ENCODE results near the gene ARRDC2. TPM values are rescaled to one million over a fixed set of nuclear protein-coding genes. Genes with fewer than 3 reads are reported as not detected.
"Not testable (repeated sequence)": the region's sequence is repeated elsewhere in the genome, so short reads cannot be mapped to it uniquely, and the experiment has no call there.

ARRDC2 gene
- total RNA-seq, 2 experiments from 2014 or later, result 35.3 to 45.2 TPM

GRCh38 chr19:17998827-17999150 is 9.2 kb upstream of the ARRDC2 start:
- Mint-ChIP-seq H3K36me3 (no peaks in the 10 kb centered on the region), H3K4me3 (no peak overlapping the region), H3K27ac (no peak overlapping the region), H3K9me3 (ENCODE audit: low read depth) (no peaks in the 10 kb centered on the region), H3K4me1 (peaks cover 26% of the 10 kb centered on the region), H3K27me3 (peaks cover 5% of the 10 kb centered on the region)
- ATAC-seq, result no peak
- no peak for DNase-seq
- CTCF ChIA-PET, result interaction anchor here (1.2 to 12.0 kb wide), 6 partner anchors 52 to 139 kb away, joined by 3 to 301 read pairs (median 14); partner anchors contain the start of genes CCDC124, RPL18A and SLC5A5

DNA sequence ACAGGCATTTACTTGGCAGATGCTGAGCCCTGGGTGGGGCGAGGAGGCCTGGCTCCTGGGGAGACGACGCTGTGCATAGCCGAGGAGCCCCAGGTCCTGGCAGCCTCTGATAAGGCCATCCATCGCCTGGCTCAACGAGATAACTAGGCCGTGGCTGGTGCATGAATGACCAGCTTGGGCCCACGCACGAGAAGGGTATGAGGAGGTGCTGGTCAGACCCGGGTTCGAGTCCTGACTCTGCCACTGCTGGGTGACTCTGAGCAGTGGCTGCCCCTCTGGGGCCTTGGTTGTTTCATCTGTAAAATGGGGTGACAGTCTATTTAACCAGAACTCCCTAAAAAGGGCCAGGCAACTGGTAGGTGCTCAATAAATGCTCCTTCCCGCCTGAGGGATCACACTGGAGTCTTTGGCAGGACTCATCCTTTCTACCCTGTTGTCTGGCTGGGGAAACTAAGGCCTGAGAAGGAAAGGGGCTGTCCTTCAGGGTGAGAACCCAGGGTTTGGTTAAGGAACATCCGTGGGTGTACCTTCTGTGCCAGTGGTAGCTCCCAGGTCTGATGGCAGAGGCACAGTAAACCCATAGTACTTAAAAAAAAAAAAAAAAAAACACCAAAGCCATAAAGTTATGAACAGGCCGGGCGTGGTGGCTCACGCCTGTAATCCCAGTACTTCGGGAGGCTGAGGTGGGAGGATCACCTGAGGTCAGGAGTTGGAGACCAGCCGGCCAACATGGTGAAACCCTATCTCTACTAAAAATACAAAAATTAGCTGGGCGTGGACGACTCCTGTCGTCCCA is 8.1 kb upstream of the ARRDC2 start:
- peaks cover 26% of the 10 kb centered on the region for H3K4me1 Mint-ChIP-seq
- no peaks in the 10 kb centered on the region for H3K9me3 Mint-ChIP-seq (ENCODE audit: low read depth)
- DNase-seq (no peak), ATAC-seq (no peak)
- peaks cover under 1% of the 10 kb centered on the region for H3K27me3 Mint-ChIP-seq
- H3K27ac Mint-ChIP-seq, result peak overlapping the region; percentile 99
- H3K4me3 Mint-ChIP-seq, result peak overlapping the region; percentile 79
- H3K36me3 Mint-ChIP-seq, result no peaks in the 10 kb centered on the region
- CTCF ChIA-PET, result interaction anchor here (0.6 to 12.0 kb wide), 6 partner anchors 55 to 1591 kb away, joined by 3 to 301 read pairs (median 5); partner anchors contain the start of gene CCDC124

DNA sequence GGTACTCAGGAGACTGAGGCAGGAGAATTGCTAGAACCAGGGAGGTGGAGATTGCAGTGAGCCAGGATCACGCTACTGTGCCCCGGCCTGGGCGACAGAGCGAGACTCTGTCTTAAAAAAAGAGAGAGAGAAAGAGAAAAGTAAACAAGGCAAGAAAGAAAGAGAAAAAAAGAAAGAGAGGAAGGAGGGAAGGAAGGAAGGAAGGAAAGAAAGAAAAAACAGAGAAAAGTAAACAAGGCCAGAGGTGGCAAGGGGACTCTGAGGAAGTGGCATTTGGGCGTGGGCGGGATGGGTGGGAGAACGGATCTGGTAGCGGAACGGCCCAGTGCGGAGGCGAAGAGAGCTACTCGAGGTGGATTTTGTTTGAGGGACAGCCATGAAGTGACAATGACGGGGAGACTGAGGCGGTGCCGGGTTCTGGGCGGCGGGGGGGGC is 7.5 kb upstream of the ARRDC2 start:
- peaks cover 26% of the 10 kb centered on the region for H3K4me1 Mint-ChIP-seq
- no peaks in the 10 kb centered on the region for H3K27me3 Mint-ChIP-seq
- no peaks in the 10 kb centered on the region for H3K36me3 Mint-ChIP-seq
- CTCF ChIA-PET, result interaction anchor here (0.6 to 12.0 kb wide), 8 partner anchors 55 to 1590 kb away, joined by 3 to 301 read pairs (median 6); partner anchors contain the start of gene CCDC124
- DNase-seq (no peak), ATAC-seq (no peak)
- H3K27ac Mint-ChIP-seq, result peak overlapping the region; percentile 99
- no peaks in the 10 kb centered on the region for H3K9me3 Mint-ChIP-seq (ENCODE audit: low read depth)
- H3K4me3 Mint-ChIP-seq, result peak overlapping the region; percentile 79

DNA sequence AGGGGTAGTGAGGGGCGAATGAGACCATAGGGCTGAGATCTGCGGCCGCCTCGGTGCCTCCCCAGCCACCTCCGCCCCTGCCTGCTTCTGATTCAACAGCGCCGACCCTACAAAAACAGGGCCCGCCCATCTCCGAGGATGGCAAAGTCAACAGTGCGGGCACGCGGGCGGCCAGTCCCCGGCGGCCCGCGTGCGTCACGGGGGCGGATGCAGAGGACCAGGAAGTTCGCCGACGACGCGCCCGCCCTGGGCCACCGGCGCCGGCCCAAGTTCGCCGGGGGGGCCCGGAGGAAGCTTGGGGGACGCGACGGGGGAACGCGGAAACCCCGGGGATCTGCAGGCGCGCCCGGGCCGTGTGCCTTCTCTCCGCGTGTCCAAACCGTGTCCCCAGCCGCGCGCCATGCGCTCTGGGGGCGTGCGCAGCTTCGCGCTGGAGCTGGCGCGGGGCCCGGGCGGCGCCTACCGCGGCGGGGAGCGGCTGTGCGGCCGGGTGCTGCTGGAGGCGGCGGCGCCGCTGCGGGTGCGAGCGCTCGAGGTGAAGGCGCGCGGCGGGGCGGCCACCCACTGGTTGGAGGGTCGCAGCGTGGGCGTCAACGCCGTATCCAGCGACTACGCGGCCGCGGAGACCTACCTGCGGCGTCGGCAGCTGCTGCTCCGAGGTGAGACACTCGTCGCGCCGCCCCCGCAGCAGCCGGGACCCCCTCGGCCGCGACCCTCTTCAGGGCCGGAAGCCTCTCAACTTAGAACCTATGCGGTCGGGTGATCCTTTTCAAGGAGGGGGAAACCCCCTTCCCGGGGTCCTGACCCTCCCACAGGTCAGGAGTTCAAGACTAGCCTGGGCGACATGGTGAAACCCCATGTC is 6.8 kb upstream of the ARRDC2 start:
- H3K36me3 Mint-ChIP-seq, result no peaks in the 10 kb centered on the region
- H3K4me1 Mint-ChIP-seq, result peaks cover 26% of the 10 kb centered on the region
- DNase-seq, result peak; percentile 95
- H3K27me3 Mint-ChIP-seq, result no peaks in the 10 kb centered on the region
- H3K27ac Mint-ChIP-seq, result peak overlapping the region; percentile 99
- peak overlapping the region; percentile 82 for H3K4me3 Mint-ChIP-seq
- peak; percentile 87 for ATAC-seq
- H3K9me3 Mint-ChIP-seq (ENCODE audit: low read depth), result no peaks in the 10 kb centered on the region
- CTCF ChIA-PET, result interaction anchor here (0.7 to 12.0 kb wide), 10 partner anchors 28 to 159 kb away, joined by 3 to 301 read pairs (median 4); partner anchors contain the start of gene CCDC124

GRCh38 chr19:18001777-18002345 is 6.1 kb upstream of the ARRDC2 start:
- Mint-ChIP-seq H3K36me3 (peaks cover 2% of the 10 kb centered on the region), H3K4me1 (peaks cover 27% of the 10 kb centered on the region), H3K27ac (peak overlapping the region; percentile 83), H3K27me3 (no peaks in the 10 kb centered on the region), H3K9me3 (ENCODE audit: low read depth) (no peaks in the 10 kb centered on the region), H3K4me3 (peak overlapping the region; percentile 82)
- ATAC-seq, result no peak
- no peak for DNase-seq
- CTCF ChIA-PET, result interaction anchor here (1.0 to 12.0 kb wide), 12 partner anchors 54 to 166 kb away, joined by 3 to 301 read pairs (median 6); partner anchors contain the start of gene CCDC124

- ATAC-seq (no peak), DNase-seq (peak; percentile 55)
- H3K27me3 Mint-ChIP-seq, result no peaks in the 10 kb centered on the region
- CTCF ChIA-PET, result interaction anchor here (0.8 to 12.0 kb wide), 8 partner anchors 42 to 165 kb away, joined by 3 to 301 read pairs (median 6); partner anchors contain the start of genes CCDC124 and RPL18A
- no peaks in the 10 kb centered on the region for H3K9me3 Mint-ChIP-seq (ENCODE audit: low read depth)
- H3K4me1 Mint-ChIP-seq, result peaks cover 33% of the 10 kb centered on the region
- H3K4me3 Mint-ChIP-seq, result peak overlapping the region; percentile 82
- H3K36me3 Mint-ChIP-seq, result peaks cover 3% of the 10 kb centered on the region
- peak overlapping the region; percentile 83 for H3K27ac Mint-ChIP-seq
These were observed 5.6 kb upstream of the ARRDC2 start for GRCh38 chr19:18002347-18002850.

- H3K27ac Mint-ChIP-seq; H3K9me3 Mint-ChIP-seq (ENCODE audit: low read depth); ATAC-seq; H3K4me3 Mint-ChIP-seq; H3K27me3 Mint-ChIP-seq; DNase-seq: not testable (repeated sequence)
- Mint-ChIP-seq H3K4me1 (peaks cover 41% of the 10 kb centered on the region), H3K36me3 (peaks cover 11% of the 10 kb centered on the region)
- CTCF ChIA-PET, result interaction anchor here (4.3 kb wide), 1 partner anchor 53 kb away, joined by 118 read pairs; no protein-coding TSS in a partner anchor
These were observed 2.2 kb upstream of the ARRDC2 start for GRCh38 chr19:18005750-18006149.

DNA sequence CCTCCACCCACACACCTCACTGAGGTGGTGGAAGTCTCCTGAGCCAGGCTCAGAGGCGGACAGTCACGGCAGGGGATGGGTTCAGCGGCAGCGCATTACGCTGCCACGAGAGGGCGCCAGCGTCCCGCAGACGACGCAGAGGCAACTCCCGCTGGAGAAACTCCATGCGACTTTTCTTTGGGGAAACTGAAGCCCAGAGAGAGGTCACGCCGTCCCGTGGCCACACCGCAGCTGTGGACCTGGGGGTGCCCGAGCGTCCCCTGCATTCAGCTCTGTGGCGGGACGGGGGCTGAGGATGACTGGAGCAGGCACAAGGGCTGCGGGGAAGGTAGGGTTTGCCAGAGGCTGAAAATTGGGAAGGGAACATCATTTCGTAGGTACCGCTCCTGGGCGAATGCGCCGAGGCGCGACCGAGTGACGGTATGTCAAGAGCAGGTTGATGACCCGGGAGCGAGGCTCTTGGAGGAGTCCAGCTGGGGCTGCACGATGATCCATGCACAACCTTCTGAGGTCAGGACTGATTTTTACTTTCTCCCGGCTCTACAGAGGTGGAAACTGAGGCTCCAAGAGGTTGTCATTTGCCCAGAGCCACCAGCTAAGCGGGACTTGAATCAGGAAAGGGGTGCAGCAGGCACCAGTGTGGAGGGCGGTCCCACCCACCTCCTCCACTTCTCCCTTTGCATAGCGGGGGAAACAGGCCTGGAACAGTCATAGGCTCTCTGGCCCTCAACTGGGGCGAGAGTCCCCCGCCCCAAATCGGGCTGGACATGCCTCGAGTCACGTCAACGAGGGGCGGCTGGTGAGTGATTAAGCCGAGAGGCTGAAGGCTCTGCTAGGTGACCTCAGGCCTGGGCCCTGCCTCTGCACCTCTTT is 690 bp upstream of the ARRDC2 start:
- Mint-ChIP-seq H3K27me3 (no peaks in the 10 kb centered on the region), H3K4me1 (peaks cover 40% of the 10 kb centered on the region), H3K9me3 (ENCODE audit: low read depth) (no peaks in the 10 kb centered on the region), H3K4me3 (peak overlapping the region; percentile 72), H3K36me3 (peaks cover 15% of the 10 kb centered on the region), H3K27ac (peak overlapping the region; percentile 83)
- peak; percentile 70 for ATAC-seq
- DNase-seq, result peak; percentile 82
- CTCF ChIA-PET, result interaction anchor here (0.5 to 5.2 kb wide), 16 partner anchors 11 to 161 kb away, joined by 3 to 118 read pairs (median 4); partner anchors contain the start of genes IL12RB1 and MAST3

DNA sequence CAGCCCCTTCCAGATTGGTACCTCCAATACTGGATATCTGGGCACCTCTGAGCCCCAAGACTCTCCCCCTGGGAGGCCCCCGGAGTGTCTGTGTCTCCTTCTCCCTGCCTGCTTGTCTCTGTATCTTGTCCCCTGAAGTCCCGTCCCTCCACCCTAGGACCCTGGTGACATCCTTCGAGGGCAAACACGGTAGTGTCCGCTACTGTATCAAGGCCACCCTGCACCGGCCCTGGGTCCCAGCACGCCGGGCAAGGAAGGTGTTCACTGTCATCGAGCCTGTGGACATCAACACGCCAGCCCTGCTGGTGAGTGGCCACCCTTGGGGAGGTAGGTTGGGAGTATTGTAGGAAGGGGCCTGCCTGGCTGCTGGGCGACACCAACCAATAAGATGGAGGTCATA is 844 bp downstream of the ARRDC2 start:
- no peak for DNase-seq
- CTCF ChIA-PET, result interaction anchor here (0.6 to 5.2 kb wide), 8 partner anchors 12 to 159 kb away, joined by 3 to 118 read pairs (median 7); partner anchors contain the start of gene IL12RB1
- peaks cover 22% of the 10 kb centered on the region for H3K36me3 Mint-ChIP-seq
- peaks cover 37% of the 10 kb centered on the region for H3K4me1 Mint-ChIP-seq
- ATAC-seq, result no peak
- no peaks in the 10 kb centered on the region for H3K27me3 Mint-ChIP-seq
- H3K4me3 Mint-ChIP-seq, result peak overlapping the region; percentile 70
- H3K9me3 Mint-ChIP-seq (ENCODE audit: low read depth), result no peaks in the 10 kb centered on the region
- H3K27ac Mint-ChIP-seq, result peak overlapping the region; percentile 74

GRCh38 chr19:18009412-18010066 is 1.6 kb downstream of the ARRDC2 start:
- H3K4me1 Mint-ChIP-seq, result peaks cover 44% of the 10 kb centered on the region
- CTCF ChIA-PET, result interaction anchor here (0.6 to 5.2 kb wide), 4 partner anchors 11 to 50 kb away, joined by 3 to 118 read pairs (median 22); no protein-coding TSS in a partner anchor
- no peak for ATAC-seq
- H3K27me3 Mint-ChIP-seq, result no peaks in the 10 kb centered on the region
- no peak for DNase-seq
- H3K9me3 Mint-ChIP-seq (ENCODE audit: low read depth), result no peaks in the 10 kb centered on the region
- peaks cover 28% of the 10 kb centered on the region for H3K36me3 Mint-ChIP-seq
- no peak overlapping the region for H3K4me3 Mint-ChIP-seq
- no peak overlapping the region for H3K27ac Mint-ChIP-seq

GRCh38 chr19:18010149-18010548 is 2.2 kb downstream of the ARRDC2 start:
- Mint-ChIP-seq H3K4me1 (peaks cover 49% of the 10 kb centered on the region), H3K36me3 (peaks cover 32% of the 10 kb centered on the region), H3K9me3 (ENCODE audit: low read depth) (no peaks in the 10 kb centered on the region), H3K27ac (no peak overlapping the region), H3K27me3 (no peaks in the 10 kb centered on the region), H3K4me3 (no peak overlapping the region)
- no peak for ATAC-seq
- DNase-seq, result no peak
- CTCF ChIA-PET, result interaction anchor here (0.9 to 5.2 kb wide), 6 partner anchors 11 to 107 kb away, joined by 3 to 35 read pairs (median 4); no protein-coding TSS in a partner anchor

All from activated CD8-positive, alpha-beta memory T cell treated with anti-CD3 and anti-CD28 coated beads, Interleukin-2, amount 10 ng/mL, durations not matched to agents 7 days and 5 days (primary cell).